HG03196 (cell line): ENCODE measurements around the gene CHST15.

Experiments
- ATAC-seq: cut with Tn5 transposase; IDR thresholded peaks from one replicate; pipeline ENCODE4 v1.9.1; 2021; ENCODE audit not compliant: unreplicated experiment

Gene CHST15

GRCh38 chr10:124016804-124017375 lies 76.5 kb downstream of the CHST15 start:
- ATAC-seq, result no peak

- no peak for ATAC-seq
Observed at GRCh38 chr10:124015991-124016390, 77.4 kb downstream of the CHST15 start.

- ATAC-seq, result no peak
Observed at GRCh38 chr10:124014416-124015154, 78.8 kb downstream of the CHST15 start.

- no peak for ATAC-seq
Observed at GRCh38 chr10:124013916-124014315, 79.5 kb downstream of the CHST15 start.

GRCh38 chr10:124012991-124013390 lies 80.4 kb downstream of the CHST15 start:
- ATAC-seq, result no peak

GRCh38 chr10:124012583-124012982 lies 80.8 kb downstream of the CHST15 start:
- ATAC-seq, result no peak

GRCh38 chr10:124012066-124012465 lies 81.3 kb downstream of the CHST15 start:
- no peak for ATAC-seq

- ATAC-seq, result no peak
Observed at GRCh38 chr10:124011464-124011863, 81.9 kb downstream of the CHST15 start.

GRCh38 chr10:124010563-124011131 lies 82.8 kb downstream of the CHST15 start:
- no peak for ATAC-seq

- no peak for ATAC-seq
Observed at GRCh38 chr10:124010024-124010423, 83.4 kb downstream of the CHST15 start.

- no peak for ATAC-seq
Observed at GRCh38 chr10:124009231-124010015, 84.0 kb downstream of the CHST15 start.

- ATAC-seq, result no peak
Observed at GRCh38 chr10:124008681-124009080, 84.7 kb downstream of the CHST15 start.

- no peak for ATAC-seq
Observed at GRCh38 chr10:124008187-124008586, 85.2 kb downstream of the CHST15 start.

GRCh38 chr10:124007773-124008145 lies 85.6 kb downstream of the CHST15 start:
- ATAC-seq, result no peak

- no peak for ATAC-seq
Observed at GRCh38 chr10:124007102-124007772, 86.2 kb downstream of the CHST15 start.

GRCh38 chr10:124006526-124006925 lies 86.9 kb downstream of the CHST15 start:
- ATAC-seq, result no peak

GRCh38 chr10:124005991-124006392 lies 87.4 kb downstream of the CHST15 start:
- ATAC-seq, result no peak

GRCh38 chr10:124005091-124005490 lies 88.3 kb downstream of the CHST15 start:
- no peak for ATAC-seq

GRCh38 chr10:124004663-124005004 lies 88.8 kb downstream of the CHST15 start:
- ATAC-seq, result no peak

- no peak for ATAC-seq
Observed at GRCh38 chr10:124003871-124004662, 89.3 kb downstream of the CHST15 start.
